Measurements from ENCODE around the gene CRACR2B.

Gene CRACR2B

DNA sequence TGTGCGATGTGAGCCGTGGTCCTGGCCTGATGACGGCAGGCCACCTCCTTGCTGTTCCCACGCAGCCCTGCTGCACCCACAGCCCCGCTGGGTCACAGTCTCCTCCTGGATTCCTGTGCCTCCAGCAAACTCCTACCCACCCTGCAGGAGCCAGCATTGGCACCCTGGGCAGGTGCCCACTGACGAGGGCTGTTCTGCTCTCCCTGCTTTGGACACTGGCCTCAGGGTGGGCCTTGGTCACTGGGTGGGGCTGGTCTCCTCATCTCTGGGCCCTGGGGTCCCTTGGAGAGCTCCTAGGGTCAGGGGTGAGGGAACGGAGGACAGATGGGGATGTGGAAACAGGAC lies 27.6 kb downstream of the CRACR2B start:
- DNase-seq: no peak

DNA sequence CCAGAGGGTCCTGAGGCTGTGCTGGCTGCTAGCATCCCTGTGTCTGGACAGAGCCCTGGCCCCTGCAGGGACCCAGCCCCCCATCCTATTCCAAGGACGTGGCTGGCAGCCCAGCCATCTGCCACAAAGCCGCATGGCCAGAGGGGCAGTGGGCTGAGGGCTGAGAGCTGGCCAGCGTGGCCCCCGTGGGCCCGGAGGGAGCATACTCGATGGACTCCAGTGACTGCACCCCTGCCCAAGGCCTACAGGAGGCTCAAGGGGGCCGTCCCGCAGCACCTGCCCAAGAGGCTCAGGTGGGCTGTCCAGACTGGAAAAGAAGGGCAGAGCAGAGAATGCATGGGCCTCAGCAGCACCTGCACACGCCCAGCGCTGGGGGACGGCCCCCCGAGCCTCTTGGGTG lies 28.1 kb downstream of the CRACR2B start:
- no peak for DNase-seq

DNA sequence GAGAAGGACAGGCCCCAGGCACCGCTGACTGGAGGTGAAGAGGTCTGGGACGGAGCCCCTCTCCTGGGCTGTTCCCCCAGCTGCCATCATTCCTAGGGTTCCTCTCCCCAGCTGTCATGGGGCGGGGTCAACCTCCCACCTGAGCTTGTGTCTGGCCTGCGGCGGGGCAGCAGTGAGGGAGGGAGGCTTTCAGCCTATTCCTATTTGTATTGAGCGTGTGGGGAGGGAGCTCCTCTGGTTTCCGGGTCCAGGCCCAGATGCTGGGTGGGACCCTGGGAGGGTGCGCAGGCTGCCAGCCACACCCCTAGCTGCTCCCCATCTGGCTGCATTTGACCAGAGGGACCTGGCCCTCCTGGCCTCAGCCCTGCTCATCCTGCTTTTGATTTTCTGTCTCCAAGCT lies 28.7 kb downstream of the CRACR2B start:
- DNase-seq: no peak

DNA sequence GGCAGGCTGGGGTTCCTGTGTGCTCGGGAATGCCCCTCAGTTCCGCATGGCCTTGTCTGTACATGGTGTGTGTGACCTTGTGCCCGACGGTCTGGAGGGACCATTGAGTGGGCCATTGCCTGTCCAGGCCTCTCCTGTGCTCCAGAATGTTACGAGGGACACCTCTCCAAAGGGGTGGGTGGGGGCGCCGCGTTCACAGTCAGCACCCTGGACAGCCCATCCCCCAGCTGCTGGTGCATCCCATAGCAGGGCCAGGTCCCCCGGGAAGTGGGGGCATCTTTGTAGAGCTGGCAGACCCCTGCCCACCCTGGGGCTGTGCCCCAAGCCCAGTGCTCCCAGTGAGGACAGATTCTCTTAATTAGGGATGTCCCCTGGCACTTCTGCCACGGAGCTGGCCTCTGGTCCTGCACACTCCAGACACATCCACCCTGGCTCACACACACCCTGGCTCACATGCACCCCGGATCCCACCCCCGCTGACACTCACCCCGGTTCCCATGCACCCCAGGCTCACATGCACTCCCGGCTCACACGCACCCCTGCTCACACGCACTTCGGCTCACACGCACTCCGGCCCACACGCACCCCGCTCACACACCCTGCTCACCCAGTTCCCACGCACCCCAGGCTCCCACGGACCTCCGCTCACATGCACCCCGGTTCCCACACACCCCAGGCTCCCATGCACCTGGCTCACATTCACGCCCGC lies 30.5 kb downstream of the CRACR2B start:
- DNase-seq: no peak

DNA sequence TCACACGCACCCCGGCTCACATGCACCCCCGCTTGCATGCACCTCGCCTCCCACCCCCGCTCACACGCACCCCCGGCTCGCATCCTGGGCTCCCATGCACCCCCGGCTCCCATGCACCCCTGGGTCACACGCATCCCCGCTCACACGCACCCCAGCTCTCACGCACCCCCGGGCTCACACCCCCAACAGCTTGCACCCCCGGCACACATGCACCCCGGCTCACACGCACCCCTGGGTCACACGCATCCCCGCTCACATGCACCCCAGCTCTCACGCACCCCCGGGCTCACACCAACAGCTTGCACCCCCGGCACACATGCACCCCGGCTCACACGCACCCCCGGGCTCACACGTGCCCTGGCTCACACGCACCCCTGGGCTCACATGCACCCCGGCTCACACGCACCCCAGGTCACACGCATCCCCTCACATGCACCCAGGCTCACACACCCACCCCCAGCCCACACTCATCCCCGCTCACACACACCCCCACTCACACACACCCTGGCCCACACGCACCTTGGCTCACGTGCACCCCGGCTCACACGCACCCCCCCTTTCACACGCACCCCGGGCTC lies 31.1 kb downstream of the CRACR2B start:
- DNase-seq: no peak

DNA sequence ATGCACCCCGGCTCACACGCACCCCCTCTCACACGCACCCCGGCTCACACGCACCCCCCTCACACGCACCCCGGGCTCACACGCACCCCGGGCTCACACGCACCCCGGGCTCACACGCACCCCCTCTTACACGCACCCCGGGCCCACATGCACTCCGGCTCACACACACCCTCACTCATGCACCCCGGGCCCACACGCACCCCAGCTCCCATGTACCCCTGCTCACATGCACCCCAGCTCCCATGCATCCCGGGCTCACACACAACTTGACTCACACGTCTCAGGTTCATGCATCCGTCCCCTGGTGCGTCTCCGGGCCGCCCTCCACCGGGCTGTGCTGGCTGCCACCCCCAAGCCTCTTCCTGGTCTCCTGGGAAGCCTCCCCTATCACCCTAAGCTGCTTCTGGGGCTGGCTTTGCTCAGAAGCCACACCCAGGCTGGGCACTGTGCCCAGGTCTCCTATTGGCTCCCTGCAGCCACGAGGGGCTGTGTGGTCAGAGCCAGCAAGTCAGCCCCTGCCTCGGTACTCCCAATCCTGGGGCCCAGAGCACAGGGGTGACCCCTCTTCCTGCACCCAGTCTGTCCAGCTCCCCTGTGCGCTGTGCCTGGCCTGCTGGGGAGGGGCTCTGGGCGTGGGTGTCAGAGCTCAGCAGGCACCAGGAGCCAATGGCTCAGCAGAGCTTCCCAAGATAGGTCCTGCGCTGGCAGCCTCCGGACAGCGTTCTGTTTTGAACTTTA lies 31.8 kb downstream of the CRACR2B start:
- DNase-seq: no peak

DNA sequence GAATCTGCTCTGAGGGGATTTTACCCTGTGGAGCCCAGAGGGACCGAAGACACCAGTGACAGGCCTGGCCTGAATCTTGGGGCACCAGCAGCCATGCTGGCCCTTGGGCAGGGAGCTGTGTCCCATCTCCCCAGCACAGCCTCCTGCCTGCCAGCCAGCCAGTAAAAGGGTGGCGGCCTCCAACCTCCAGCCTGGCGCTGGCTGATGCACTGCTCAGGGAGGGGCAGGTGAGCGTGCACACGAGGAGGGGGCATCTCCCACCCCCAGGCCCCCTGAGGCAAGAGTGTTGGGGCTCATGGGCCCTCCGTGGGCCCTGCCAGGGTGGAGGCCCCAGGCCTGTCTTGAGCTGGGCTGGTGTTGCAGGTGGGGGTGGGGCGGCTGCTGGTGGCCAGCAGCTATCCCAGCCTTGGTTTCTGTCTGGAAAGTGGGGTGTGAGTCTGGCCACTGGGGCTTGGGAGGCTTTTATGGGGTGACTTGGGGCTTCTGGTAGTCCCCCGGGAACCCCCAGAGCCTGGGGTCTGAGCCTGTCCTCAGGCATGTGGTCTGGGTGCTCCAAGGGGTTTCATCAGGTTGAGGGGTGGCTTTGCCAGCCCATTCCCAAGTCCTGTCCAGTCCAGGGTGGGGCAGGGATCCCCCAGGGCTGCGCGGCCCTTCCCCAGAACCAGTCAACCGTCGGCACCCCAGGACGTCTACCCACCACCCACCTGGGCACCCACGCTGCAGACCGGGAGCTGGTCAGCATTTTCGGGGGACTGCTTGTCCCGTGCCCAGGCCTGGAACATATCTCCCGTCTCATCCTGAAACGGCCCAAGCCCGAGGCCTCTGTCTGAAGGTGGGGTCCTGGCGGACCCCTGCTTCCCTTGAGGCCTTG lies 32.8 kb downstream of the CRACR2B start:
- DNase-seq: no peak

DNA sequence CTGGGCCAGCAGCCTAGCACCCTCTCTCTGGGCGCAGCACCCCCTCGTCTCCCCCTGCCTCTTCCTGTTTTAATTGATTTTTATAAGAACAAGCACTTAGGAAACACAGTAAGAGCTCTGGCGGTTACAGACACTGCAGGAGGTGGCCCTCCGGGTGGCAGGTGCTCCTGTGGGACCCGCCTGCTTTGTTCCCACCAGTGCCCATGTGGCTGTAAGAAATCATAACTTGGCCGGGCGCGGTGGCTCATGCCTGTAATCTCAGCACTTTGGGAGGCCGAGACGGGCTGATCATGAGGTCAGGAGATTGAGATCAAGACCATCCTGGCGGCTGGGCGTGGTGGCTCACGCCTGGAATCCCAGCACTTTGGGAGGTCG lies 33.4 kb downstream of the CRACR2B start:
- DNase-seq: no peak

DNA sequence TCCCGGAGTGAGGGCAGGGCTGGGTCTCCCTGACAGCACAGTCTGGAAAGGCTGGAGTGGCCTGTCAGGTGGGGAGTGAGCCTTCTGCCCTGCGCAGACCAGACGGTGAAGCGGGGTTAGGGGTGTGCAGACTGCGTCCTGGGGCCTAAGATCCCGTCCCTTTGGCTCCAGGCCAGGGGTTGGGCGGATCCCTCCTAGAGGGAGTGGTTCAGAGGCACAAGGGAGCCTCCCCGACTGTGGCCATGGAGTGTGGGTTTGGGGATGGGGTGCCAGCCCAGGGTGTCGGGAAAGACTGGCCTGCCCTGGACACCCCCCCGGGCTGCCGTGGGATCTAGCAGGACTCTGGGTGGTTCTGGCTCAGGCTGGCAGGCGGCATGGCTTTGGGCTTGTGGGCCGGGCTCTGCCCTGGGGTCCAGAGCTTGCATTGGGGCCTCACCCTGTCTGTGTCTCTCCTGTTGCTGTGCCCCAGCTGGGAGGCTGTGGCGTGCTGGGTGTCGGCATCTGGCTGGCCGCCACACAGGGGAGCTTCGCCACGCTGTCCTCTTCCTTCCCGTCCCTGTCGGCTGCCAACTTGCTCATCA lies 34.5 kb downstream of the CRACR2B start:
- DNase-seq: no peak

DNA sequence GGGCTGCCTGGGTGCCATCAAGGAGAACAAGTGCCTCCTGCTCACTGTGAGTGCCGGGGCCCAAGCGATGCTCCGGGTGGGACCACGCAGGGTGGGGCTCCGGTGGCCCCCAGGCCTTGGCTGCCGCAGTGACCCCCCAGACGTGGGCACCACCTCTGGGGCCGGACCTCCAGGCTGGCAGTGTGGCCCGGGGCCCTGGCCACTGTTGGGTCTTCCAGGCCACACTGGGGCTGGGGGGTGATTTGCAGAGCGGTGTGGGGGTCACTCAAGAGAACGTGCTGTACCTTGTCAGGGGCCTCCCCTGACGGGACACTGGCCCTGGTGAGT lies 34.9 kb downstream of the CRACR2B start:
- no peak for DNase-seq

DNA sequence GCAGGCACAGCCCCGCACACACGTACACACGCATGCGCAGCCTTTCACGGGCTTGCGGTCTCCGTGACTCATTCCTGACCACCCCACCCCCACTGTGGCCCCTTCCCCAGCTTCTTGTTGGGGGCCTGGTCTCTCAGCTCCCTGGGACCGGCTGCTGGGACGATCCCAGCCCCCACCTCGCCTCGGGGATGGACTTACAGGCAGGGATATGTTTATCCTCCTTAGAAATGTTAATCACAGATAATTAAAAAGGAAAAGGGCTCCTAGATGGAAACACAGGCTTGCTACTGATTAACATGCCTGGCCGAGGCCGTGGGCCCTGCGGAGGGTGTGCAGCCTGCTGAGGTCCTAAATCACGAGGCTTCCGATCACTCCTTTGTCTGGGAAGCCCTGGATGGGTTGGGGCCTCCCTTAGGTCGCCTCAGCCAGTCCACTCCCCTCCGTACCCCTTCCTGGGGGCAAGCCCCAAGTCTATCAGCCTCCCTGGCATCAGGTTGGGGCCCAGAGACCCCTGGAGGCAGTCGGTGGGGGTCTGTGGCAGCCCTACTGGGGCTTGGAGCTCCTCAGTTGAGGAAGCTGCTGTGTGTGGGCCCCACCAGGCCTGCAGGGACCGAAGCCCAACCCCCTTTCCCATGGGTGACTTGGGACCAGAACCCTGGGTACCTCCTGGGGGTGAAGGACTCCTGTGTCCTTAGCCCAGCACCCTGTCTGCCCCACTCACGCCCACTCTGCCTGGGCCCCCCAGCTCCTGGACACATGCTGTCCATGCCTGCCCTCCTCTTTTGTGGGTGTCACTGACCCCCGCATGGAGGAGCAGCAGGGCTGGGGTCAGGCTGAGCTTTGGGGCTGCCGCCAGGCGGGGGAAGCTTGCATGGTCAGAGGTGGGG lies 35.5 kb downstream of the CRACR2B start:
- DNase-seq: no peak

DNA sequence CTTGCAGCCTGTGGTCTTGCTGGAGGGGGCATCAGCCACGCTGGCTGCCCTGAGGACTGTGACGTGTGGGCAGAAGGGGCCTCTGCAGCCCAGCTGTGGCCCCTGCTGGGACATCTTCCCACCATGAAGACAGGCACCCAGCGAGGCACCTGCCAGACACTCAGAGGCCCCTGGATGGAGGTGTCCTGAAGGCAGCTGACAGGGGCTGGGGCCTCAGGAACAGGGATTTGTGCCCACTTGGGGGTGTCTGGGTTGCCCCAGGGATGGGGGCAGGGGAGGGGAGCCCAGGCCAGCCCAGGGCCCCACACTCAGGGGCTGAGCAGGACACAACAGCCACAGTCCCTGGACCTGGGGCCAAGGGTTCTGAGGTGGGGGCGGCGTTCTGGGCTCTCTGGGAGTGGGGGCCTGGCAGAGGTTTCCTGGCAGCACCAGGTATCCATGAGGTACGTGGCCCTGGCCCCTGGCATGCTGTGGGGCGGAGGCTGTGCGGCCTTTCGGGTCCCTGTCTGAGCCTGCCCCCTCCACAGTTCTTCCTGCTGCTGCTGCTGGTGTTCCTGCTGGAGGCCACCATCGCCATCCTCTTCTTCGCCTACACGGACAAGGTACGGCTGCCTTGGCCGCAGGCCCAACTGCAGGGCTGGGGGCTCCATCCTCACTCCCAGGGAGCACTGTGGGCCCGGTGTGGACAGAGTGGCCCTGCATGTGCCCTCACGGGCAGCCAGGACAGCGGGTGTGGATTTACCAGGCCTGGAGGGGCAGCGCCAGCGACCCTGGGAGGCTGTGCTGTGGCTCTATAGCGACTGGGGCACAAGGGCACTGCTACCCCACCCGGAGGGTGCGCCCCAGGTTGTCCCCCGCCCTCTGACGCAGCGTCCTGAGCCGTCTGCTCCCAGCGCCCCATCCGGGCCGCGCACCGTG lies 36.5 kb downstream of the CRACR2B start:
- DNase-seq: no peak

DNA sequence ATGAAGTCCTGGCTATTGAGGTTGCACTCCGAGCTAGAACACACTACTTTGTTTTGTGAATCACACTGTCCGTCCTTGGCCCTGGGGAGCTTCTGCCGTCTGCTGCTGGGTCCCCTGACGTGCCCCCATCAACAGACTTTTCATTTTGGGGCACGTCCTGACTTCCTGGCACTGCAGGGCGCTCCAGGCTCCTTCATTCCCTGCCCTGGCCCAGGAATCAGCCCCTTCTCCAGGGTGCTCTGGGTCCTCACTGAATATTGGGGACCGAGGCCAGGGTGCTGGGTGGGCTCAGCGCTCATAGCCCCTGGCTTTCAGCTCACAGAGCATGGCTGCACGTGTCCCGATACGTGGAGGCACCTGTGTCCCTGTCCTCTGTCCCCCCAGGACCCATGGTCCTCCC lies 37.2 kb downstream of the CRACR2B start:
- no peak for DNase-seq

DNA sequence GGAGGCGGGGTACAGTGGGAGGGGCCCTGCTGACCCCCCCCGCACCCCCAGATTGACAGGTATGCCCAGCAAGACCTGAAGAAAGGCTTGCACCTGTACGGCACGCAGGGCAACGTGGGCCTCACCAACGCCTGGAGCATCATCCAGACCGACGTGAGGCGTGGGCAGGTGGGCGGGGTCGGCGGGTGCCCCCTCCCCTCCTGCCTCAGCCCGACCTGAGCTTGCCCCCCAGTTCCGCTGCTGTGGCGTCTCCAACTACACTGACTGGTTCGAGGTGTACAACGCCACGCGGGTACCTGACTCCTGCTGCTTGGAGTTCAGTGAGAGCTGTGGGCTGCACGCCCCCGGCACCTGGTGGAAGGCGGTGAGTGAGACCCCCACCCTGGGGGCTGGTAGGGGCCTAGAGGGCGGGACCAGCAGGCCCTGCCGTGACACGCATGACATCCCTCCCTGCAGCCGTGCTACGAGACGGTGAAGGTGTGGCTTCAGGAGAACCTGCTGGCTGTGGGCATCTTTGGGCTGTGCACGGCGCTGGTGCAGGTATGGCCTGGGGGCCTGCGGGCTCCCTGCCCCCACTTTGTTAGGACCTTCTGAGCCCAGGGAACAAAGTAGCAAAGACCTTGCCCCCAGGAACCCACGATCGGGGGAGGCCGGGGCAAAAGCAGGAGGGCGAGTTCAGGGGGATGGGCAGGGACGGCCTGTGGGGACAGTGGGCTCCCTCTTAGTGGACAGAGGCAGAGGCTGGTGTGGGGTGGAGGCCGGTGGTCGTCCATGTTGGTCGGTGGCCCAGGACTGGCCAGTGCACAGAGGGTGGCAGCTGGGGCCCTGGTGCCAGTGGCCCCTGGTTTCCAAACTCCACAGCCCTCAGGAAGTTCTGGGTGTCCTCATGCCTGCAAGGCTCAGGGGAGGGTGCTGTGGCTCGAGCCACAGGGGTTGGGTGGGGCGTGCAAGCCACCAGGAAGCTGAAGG lies 38.0 kb downstream of the CRACR2B start:
- no peak for DNase-seq

DNA sequence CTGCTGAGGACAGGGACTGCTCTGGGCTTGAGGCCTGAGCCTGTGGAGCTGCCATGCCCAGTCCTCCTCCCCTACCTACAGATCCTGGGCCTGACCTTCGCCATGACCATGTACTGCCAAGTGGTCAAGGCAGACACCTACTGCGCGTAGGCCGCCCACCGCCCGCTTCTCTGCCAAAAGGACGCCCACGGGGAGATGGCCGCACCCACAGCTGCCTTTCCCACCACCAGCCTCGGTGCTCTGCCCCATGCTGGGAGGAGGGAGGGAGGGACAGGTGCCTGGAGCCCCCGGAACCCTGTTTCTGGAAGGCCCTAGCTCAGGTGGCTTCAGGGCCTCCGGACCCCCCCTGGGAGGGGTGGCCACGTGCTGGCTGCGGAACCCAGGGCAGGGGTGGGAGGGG lies 38.8 kb downstream of the CRACR2B start:
- DNase-seq: no peak

DNA sequence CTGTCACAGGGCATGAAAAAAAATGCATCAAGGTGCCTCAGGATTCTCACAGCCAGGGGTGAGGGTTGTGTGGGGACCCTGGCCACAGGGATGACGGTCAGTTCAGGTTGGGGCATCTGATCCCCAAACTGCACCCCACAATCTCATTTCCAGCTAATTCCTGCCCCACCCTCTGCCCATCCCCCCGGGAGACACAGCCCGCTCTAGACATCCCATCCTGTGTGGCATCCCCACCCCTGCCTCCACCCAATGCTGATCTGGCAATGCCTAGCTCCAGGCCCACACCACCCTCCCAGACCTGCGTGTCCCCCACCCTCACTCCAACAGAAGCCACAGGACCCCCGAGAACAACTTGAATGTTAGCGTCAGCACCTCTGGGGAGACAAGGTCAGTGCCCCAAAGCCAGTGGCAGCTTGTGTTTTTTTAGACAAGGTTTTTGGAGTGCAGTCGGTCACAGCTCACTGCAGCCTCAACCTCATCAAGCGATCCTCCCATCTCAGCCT lies 40.2 kb downstream of the CRACR2B start:
- DNase-seq: no peak

DNA sequence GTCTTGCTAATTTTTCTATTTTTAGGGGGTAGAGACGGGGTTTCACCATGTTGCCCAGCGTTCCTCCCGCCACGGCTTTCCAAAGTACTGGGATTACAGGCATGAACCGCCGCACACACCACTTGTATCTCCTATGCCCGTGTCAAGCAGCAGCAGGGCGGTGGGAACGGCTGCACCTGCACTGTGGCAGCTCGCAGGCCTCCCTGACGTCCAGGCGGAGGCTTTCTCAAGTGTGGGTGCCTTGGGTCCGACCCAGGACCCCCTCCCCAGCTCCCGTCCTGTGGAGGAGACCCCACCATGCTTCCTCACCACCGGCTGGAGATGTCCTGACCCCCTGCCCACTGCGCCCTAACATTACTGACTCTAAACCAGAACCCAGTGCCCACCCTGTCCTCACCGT lies 40.7 kb downstream of the CRACR2B start:
- DNase-seq: no peak

DNA sequence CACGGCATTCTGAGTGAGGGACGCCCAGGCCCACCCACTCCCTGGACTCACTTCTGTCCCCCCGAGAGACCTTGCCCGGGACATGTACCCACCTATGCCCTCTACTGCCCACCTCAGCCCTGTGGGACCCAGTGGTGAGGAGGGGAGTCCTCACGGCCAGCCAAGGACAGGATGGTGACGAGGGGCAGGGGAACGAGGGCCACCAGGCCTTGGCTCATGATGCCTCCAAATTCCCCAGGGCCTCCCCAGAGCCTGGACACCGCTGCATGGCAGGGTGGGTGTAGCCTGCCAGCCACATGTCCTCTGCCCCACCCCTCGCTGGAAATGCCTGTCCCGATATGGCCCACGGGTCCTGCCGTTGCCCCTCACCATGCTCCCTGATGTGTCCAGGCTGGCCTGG lies 41.1 kb downstream of the CRACR2B start:
- no peak for DNase-seq

DNA sequence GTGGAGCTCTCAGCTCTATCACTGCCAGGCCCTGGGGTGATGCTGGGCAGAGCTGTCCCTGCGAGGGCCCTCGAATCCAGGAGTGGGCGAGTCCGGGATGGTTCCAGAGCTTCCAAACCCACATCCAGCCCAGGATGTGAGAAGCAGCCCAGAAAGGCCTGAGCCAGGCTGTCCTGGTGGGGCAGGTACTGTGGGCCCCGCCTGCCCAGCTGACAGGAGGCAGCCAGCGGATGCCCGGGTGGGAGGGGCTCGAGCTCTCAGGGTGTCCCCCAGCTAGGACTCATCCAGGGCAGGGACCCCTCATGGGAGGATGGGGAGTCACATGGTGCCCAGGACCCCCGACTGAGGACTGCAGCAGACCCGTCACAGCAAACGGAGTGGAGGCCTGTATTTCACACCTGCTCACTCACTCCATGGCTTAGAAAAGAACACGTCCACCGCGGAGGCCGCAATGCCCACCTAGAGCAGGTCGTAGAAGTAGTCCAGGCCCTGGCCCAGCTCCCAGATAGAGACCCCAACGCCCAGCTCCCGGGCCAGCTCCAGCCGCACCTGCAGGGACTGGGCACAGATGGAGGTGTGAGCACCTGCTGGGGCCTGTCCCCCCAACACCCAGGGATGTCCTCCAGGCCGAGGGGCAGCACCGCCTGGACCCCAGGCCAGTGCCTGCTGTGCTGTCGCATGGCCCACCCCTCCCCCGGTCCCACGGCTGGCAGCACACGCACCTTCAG lies 41.8 kb downstream of the CRACR2B start:
- no peak for DNase-seq

Measured in NCI-H1930 (cell line).